Kidney epithelial cell (primary cell): ENCODE measurements around the gene SLC1A4. TPM values are rescaled to one million over a fixed set of nuclear protein-coding genes. Genes with fewer than 3 reads are reported as not detected.
A peak's percentile ranks its signal among the peaks of the same experiment; 100 is the strongest.
"Not testable (repeated sequence)": the region's sequence is repeated elsewhere in the genome, so short reads cannot be mapped to it uniquely, and the experiment has no call there.

Experiments
- DNase-seq: peaks from one replicate; pipeline ENCODE4 v3.0.0-alpha.2; 2010; ENCODE audit warnings: low read depth
- H3K27me3 ChIP-seq: 2 replicates; pipeline ENCODE4 v1.6.0; 2011; ENCODE audit warnings: low read length; ENCODE audit not compliant: control insufficient read depth, insufficient read depth
- H3K36me3 ChIP-seq: 2 replicates; pipeline ENCODE4 v1.5.1; 2011; ENCODE audit warnings: low read length; ENCODE audit not compliant: control insufficient read depth, insufficient read depth
- H3K4me3 ChIP-seq: 2 replicates; pipeline ENCODE4 v1.5.1; 2011; ENCODE audit warnings: low read depth, mild to moderate bottlenecking, control low read depth, low read length
- CTCF ChIP-seq: IDR thresholded peaks from 2 replicates; pipeline ENCODE4 v1.5.1; 2011; ENCODE audit warnings: mild to moderate bottlenecking, moderate library complexity, low read length, control low read depth, inconsistent platforms; ENCODE audit not compliant: insufficient read depth, poor library complexity, severe bottlenecking
- total RNA-seq: library from RNA; depleted of rRNA; stranded (reverse); fragments of >200 nt; gene quantifications from 2 replicates; pipeline ENCODE4 v1.2.3, GENCODE V29; 2015

Gene SLC1A4
- total RNA-seq, 1 donor from 2014 or later, result 45.0 TPM

DNA sequence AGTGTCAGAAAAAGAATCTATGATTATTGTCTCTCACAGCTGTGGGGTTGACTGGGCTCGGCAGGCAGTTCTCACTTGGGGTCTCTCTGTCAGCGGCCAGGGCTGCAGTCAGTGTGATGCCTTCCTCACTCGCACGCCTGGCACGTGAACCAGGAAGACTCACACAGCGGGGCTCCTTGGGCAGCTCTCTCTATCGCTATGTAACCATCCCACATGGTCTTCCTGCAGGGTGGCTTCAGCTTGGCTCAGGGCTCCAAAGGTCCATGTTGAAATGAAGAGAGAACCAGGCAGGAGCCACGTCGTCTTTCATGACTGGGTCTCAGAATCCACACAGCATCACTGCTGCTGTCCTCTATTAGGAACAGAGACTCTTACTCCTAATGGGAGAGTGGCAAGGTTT is 30.6 kb upstream of the SLC1A4 start:
- no peak for TF ChIP-seq CTCF
- Histone ChIP-seq H3K36me3 (no peaks in the 10 kb centered on the region), H3K27me3 (no peaks in the 10 kb centered on the region), H3K4me3 (no peak overlapping the region)
- DNase-seq, result no peak

- no peak for DNase-seq
Measured at GRCh38 chr2:64960819-64961218, 28.4 kb upstream of the SLC1A4 start.

DNA sequence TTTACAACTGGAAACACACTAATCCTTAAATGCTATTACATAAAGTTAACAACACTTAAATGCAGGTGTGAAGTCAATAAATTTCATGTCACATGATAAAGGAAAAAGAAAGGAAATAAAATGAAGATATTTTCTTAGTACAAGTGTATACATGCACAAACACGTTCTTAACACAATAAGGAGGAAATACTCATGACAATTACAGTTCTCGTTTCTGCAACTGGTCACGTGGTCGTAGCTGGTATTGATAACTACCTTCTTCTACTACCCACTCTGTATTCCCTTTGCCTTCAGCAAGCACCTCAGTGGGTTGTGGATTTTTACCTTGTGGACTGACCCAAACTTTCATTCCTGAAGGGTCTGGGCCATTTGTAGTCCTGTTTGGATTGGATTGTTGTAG is 26.1 kb upstream of the SLC1A4 start:
- H3K27me3 ChIP-seq, result not testable (repeated sequence)

More at GRCh38 chr2:64960819-64961218, 28.4 kb upstream of the SLC1A4 start:
- Histone ChIP-seq H3K4me3 (no peak overlapping the region), H3K27me3 (no peaks in the 10 kb centered on the region), H3K36me3 (no peaks in the 10 kb centered on the region)
- TF ChIP-seq CTCF, result no peak

DNA sequence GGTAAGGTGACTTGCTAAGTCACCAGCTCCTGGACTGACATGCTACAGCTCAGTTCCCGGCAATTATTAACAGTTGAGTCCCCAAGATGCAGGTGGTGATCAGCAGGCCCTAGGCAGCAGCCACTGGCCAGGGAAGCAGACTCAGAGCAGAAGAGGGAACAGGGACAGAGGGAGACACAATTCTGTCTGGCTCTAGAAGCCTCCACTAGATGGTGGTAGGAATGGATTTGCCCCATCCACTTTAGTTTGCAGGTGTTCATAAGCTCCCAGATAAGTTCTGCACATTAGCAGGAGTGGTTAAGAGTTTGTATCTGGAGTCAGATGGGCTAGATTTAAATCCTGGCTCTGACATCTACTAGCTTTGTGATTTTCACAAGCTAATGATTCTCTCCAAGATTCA is 25.5 kb upstream of the SLC1A4 start:
- no peak overlapping the region for H3K4me3 ChIP-seq
- DNase-seq, result no peak
- H3K27me3 ChIP-seq, result no peaks in the 10 kb centered on the region
- TF ChIP-seq CTCF, result peak; percentile 4
- H3K36me3 ChIP-seq, result no peaks in the 10 kb centered on the region

More for the DNA sequence above, 26.1 kb upstream of the SLC1A4 start:
- DNase-seq, H3K36me3 ChIP-seq, H3K4me3 ChIP-seq: not testable (repeated sequence)

DNA sequence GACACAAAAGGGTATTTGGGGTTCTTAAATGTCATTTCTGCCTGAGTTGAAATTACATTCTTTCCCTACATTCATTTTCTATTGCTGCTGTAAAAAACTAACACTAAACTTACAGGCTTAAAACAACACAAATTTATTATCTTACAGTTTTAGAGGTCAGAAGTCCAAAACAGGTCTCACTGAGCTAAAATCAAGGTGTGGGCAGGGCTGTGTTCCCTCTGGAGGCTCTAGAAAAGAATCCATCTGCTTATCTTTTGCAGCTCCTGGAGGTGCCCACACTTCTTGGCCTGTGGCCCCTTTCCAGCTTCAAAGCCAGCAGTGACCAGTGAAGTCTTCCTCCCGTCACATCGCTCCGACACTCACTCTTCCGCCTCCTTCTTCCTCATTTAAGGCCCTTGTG is 23.2 kb upstream of the SLC1A4 start:
- DNase-seq, result no peak
- Histone ChIP-seq H3K36me3 (no peaks in the 10 kb centered on the region), H3K27me3 (no peaks in the 10 kb centered on the region), H3K4me3 (no peak overlapping the region)
- no peak for TF ChIP-seq CTCF

DNA sequence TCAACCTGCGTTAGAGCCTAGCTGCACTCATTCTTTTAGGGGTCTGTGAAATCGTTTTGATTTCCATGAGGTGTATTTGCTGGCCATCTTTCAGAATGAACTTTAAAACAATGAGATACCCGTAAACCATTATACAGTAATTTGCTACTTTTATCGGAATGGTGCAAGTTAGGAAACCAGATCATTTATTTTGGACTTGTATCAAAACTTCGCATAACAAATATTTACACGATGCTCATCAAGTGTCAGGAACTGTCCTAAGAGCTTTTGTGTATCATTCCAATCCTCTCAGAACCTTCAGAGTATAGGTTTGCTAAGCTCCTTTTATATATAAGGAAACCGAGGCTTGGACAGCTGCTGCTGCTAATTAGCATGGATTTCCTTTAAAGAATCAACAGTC is 22.4 kb upstream of the SLC1A4 start:
- DNase-seq, result no peak
- Histone ChIP-seq H3K4me3 (no peak overlapping the region), H3K27me3 (no peaks in the 10 kb centered on the region), H3K36me3 (no peaks in the 10 kb centered on the region)
- TF ChIP-seq CTCF, result no peak
